Lower lobe of right lung (tissue), 2 donors: ENCODE measurements around the gene CYP27B1. TPM values are rescaled to one million over a fixed set of nuclear protein-coding genes. Genes with fewer than 3 reads are reported as not detected.

Experiments
- ATAC-seq, 2 donors: fragments of 200-7000 bp; cut with Tn5 transposase; one replicate each; pipeline ENCODE4 v1.9.1; 2020 to 2022; ENCODE audit warnings: mild to moderate bottlenecking in 2 of 2, moderate library complexity in 2 of 2
- DNase-seq: peaks from one replicate; pipeline ENCODE4 v3.0.0-alpha.2; 2020
- H3K27ac ChIP-seq: fragments of 200-600 bp; one replicate; pipeline ENCODE4 v1.8.0; 2022
- H3K27me3 ChIP-seq: fragments of 200-600 bp; one replicate; pipeline ENCODE4 v1.8.0; 2022; ENCODE audit warnings: low read depth
- H3K36me3 ChIP-seq: fragments of 200-600 bp; one replicate; pipeline ENCODE4 v1.8.0; 2022; ENCODE audit warnings: mild to moderate bottlenecking
- H3K4me1 ChIP-seq: fragments of 200-600 bp; one replicate; pipeline ENCODE4 v1.8.0; 2022
- H3K4me3 ChIP-seq: fragments of 200-600 bp; one replicate; pipeline ENCODE4 v1.8.0; 2022; ENCODE audit warnings: mild to moderate bottlenecking
- H3K9me3 ChIP-seq: fragments of 200-600 bp; one replicate; pipeline ENCODE4 v1.8.0; 2022
- intact Hi-C: fragments of 100-400 bp; cut with DNase I; formaldehyde crosslinking; loops from one replicate; pipeline ENCODE4 v1.11.0; 2022
- total RNA-seq: library from RNA; stranded (reverse); fragmentation: NEBNext Ultra II Directional; extraction: Animal tissue kit (Norgen Biotek cat#: 25700); gene quantifications from one replicate; pipeline ENCODE4 v1.2.1, GENCODE V29; 2021
- TF ChIP-seq, protein P1 (sequence below): fragments of 200-600 bp; IDR thresholded peaks from one replicate; pipeline ENCODE4 v1.8.0; 2022; ENCODE audit warnings: antibody characterized with exemption, mild to moderate bottlenecking
- donor health status: DM: no; HTN: yes; CAD: no; lungs with severe emphysema.

CYP27B1 gene
- total RNA-seq, 1 donor from 2014 or later = 1.1 TPM

DNA sequence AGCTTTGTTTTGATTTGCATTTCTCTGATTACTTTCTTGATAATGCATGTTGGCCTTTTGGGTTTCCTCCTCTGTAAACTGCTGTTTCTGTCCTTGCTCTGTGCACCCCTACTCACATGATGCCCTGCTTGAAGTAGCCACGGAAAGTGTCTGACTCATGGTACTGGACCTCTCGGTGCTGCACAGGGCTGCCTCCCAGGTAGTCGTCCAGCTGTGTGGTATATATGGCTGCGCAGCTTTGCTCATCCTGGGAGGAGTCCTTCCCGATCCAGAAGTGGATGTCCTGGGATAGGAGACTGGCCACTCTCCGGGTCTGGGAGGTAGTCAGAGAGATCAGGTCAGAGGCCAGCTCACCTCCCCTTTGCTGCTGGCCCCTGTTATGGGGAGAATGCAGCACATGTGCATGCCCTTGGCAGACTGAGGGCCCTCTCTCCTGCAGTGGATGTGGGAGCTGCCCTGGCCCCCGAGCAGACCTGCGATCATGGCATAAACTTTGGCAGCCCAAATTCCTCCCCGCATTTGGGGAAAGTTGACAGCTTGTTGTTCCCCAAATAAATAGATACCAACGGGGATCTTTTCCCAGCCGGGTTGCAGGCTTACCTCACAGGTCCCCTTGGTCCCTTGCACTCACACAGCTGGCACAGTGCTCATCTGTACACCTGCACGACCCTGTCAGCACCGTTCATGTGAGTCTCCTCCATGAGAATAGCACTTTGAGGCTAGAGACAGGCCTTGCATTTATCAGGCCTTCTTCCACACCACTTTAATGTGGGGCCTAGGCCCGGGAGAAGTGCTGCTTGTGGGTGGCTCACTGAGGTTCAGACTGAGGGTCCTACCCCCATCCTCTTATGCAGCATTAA lies 46.5 kb upstream of the CYP27B1 start:
- DNase-seq = no peak
- H3K4me3 ChIP-seq = no peak overlapping the region
- TF ChIP-seq, protein P1, sequence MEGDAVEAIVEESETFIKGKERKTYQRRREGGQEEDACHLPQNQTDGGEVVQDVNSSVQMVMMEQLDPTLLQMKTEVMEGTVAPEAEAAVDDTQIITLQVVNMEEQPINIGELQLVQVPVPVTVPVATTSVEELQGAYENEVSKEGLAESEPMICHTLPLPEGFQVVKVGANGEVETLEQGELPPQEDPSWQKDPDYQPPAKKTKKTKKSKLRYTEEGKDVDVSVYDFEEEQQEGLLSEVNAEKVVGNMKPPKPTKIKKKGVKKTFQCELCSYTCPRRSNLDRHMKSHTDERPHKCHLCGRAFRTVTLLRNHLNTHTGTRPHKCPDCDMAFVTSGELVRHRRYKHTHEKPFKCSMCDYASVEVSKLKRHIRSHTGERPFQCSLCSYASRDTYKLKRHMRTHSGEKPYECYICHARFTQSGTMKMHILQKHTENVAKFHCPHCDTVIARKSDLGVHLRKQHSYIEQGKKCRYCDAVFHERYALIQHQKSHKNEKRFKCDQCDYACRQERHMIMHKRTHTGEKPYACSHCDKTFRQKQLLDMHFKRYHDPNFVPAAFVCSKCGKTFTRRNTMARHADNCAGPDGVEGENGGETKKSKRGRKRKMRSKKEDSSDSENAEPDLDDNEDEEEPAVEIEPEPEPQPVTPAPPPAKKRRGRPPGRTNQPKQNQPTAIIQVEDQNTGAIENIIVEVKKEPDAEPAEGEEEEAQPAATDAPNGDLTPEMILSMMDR = no peak
- H3K27me3 ChIP-seq = no peaks in the 10 kb centered on the region
- peaks cover 42% of the 10 kb centered on the region for H3K4me1 ChIP-seq
- H3K27ac ChIP-seq = no peak overlapping the region
- H3K9me3 ChIP-seq = no peaks in the 10 kb centered on the region
- ATAC-seq = no peak
- peaks cover 60% of the 10 kb centered on the region for H3K36me3 ChIP-seq
- intact Hi-C loops = no loop called here

DNA sequence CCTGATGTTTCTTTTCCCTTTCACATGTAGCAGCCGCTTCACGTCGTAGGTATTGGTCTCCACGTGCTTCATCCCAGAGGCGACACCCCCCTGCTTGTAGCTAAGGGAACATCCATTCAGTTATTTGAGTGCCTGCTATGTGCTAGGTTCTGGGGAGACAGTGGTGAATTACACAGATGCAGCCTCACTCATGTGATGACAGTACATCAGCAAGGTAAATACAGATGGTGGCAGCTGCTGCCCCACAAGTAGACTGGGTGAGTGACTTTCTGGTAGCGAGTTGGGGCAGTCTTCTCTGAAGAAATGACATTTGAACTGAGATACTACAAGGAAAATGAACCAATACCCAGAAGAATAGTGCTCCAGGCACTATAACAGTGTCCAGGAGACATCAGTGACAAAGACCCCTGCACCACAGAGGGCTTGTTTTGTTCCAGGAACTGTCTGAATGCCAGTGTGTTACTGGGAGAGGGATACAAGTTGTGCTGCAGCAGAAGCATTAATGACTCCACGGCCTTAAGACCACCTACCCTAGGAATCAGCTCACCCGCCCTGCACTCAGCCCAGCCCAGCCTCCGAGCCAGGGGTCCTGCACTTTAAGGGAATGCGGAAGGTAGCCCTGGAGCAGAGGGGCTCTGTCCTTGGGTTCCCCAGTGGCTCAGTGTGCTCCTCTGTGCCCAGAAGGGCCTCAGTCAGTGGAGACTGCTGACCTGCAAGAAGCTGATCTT lies 44.3 kb upstream of the CYP27B1 start:
- no peak overlapping the region for H3K27ac ChIP-seq
- intact Hi-C loops = no loop called here
- TF ChIP-seq, protein P1 = no peak
- DNase-seq = no peak
- H3K36me3 ChIP-seq = peaks cover 76% of the 10 kb centered on the region
- peaks cover 20% of the 10 kb centered on the region for H3K4me1 ChIP-seq
- no peaks in the 10 kb centered on the region for H3K9me3 ChIP-seq
- no peak overlapping the region for H3K4me3 ChIP-seq
- H3K27me3 ChIP-seq = no peaks in the 10 kb centered on the region
- ATAC-seq = no peak

DNA sequence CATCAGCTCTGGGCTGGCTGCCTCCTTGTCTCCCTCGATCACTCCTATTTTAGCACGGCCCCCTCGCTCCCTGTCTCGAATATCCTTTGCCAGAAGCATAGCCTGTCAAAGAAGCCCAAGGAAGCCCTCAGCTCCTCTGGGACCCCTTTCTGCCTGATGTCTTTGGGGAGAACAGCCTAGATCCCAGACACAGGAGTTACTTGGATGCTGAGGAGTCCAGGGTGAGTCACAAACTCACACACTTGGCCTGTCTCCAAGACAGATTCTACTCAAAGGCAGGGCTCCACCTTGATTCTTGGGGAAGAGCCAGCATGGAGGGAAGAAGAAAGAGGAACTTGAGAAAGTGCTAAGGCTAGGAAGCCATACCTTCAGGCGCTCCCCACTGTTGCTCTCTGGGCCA lies 43.6 kb upstream of the CYP27B1 start:
- ATAC-seq (no peak), DNase-seq (no peak)
- Histone ChIP-seq H3K27ac (no peak overlapping the region), H3K27me3 (no peaks in the 10 kb centered on the region), H3K4me1 (peaks cover 13% of the 10 kb centered on the region), H3K36me3 (peaks cover 83% of the 10 kb centered on the region), H3K9me3 (no peaks in the 10 kb centered on the region), H3K4me3 (no peak overlapping the region)
- TF ChIP-seq, protein P1 = no peak
- intact Hi-C loops = no loop called here

DNA sequence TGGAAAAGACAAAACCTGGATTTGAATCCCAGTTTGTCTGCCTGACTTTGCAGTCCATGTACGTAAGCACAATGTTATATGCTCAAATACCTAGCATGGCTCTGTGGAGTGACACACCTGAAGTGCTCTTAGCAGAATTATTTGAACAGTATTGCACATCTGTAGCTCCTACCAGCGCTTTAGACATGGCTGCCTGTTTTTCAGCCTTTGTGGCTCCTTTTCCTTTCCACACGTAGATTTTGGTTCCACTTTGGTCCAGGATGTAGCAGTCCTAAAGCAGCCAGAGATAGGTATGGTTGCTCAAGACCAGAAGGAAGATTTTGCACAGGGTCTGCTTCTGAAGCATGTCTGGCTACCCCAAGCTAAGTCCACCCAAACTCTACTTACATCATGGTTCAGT lies 42.5 kb upstream of the CYP27B1 start:
- Histone ChIP-seq H3K9me3 (no peaks in the 10 kb centered on the region), H3K4me1 (peaks cover 2% of the 10 kb centered on the region), H3K36me3 (peaks cover 93% of the 10 kb centered on the region), H3K27ac (no peak overlapping the region), H3K27me3 (no peaks in the 10 kb centered on the region), H3K4me3 (no peak overlapping the region)
- ATAC-seq (peak in 1 of 2 donors; percentile 43), DNase-seq (no peak)
- intact Hi-C loops = no loop called here
- TF ChIP-seq, protein P1 = no peak

DNA sequence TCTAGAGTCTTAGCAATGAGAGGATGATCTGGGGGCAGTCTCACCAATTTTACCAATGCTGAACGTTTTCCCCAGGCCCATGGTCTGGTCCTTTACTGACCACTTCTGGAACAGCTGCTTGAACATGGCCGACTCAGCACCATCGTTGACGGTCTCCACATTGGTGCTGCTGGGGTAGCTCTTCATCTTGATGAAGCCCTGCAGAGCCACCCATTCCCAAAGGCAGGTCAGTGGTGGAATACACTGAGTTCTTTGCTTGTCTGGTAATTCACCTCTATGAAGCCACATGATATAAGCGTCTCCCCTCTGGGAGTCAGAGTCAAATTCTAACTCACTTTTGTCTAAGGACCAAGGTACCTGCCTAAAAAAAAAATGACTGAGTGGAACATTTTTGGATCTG lies 41.5 kb upstream of the CYP27B1 start:
- H3K36me3 ChIP-seq = peaks cover 100% of the 10 kb centered on the region
- no peak overlapping the region for H3K27ac ChIP-seq
- H3K27me3 ChIP-seq = no peaks in the 10 kb centered on the region
- H3K4me3 ChIP-seq = no peak overlapping the region
- intact Hi-C loops = no loop called here
- DNase-seq (no peak), ATAC-seq (no peak)
- TF ChIP-seq, protein P1 = no peak
- peaks cover 5% of the 10 kb centered on the region for H3K4me1 ChIP-seq
- H3K9me3 ChIP-seq = no peaks in the 10 kb centered on the region
